GM04504 (cell line): ENCODE data around the gene PHB1.
A peak's percentile ranks its signal among the peaks of the same experiment; 100 is the strongest.

Experiments used
- DNase-seq: peaks from one replicate; pipeline ENCODE4 v3.0.0-alpha.2; 2012; ENCODE audit warnings: low read depth

Gene PHB1

GRCh38 chr17:49414622-49415350, at the start of gene PHB1:
TSS of gene PHB1 (minus strand) at chr17:49414882. CDS start at chr17:49413264, 1,618 bp downstream.
- peak; percentile 95 for DNase-seq

DNA sequence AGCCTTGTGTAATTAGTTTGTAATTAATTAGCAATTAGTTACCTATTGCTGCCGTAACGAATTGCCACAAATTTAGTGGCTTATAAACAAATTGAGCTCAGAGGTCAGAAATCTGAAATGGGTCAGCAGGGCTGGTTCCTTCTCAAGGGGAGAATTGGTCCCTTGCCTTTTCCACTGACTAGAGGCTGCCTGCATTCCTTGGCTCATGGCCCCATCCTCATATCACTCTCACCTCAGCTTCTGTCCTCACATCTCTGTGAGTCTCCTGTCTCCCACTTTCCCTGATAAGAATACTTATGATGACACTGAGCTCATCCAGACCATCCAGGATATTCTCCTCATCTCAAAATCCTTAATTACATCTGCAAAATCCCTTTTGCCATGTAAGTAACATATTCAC, 49.4 kb upstream of the PHB1 start:
- DNase-seq: no peak

DNA sequence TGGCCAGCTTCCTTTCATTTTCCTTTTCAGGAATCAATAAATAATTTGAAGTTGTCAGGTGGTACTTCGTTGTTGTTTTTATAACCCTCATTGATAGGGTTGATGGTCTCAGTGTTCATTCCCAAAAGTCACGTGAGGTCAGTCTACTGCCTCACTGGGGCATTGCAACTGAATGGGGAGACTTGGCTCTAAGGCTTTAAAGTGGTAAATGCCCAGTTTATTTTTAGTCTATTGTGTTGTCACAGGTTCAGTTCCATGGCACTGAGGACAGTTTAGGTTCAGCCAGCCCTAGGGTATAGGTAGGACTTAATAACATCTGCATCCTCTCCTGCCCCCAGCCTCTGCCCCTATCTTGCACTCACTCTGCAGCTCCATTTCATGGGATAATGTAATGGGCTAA, 46.9 kb upstream of the PHB1 start:
- DNase-seq: no peak

DNA sequence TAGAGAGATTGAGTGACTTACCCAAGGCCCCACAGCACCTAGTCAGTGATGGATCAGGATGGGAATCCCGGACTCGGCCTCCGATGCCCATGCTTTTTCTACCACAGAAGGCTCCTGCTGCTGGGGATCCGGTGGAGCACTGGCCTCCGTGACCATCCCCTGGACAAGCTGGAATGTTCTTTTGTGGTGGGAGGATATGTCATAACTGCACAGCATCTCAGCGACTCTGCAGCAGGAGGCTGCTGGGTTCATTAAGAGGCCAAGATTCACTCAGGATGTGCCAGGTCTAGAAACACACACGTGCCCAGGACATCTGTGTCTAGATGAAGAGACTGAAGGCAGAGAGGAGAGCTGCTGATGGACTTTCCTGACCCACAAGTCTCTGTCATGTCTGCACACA, 45.7 kb upstream of the PHB1 start:
- DNase-seq: no peak

DNA sequence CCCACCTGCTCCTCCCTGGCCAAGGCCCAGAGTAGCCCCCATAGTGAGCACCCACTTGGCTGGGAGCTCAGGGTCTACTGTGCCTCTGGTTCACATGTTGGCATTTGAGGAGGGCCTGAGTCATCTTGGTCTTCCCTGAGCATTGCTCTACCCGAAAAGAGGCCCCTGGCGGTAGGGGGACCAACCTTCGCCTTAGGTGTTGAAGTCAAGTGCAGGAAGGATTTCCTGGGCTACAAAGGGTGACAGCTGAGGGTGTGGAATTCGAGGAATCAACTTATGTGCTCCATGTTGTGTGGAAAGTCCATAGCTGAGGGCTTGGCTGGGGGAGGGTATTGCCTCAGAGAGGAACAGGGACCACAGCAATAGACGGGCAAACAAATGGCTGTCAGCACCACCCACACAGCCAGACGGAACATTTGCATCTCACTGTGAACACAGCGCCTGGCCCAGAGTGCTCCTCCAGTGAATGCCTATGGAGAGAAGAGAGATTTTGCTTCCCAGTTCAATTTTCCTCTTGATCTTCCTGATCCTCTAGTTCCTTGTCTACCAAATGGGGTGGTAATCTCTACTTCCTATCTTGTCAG, 44.8 kb upstream of the PHB1 start:
- no peak for DNase-seq

GRCh38 chr17:49457564-49458535, 43.2 kb upstream of the PHB1 start:
- DNase-seq: no peak

DNA sequence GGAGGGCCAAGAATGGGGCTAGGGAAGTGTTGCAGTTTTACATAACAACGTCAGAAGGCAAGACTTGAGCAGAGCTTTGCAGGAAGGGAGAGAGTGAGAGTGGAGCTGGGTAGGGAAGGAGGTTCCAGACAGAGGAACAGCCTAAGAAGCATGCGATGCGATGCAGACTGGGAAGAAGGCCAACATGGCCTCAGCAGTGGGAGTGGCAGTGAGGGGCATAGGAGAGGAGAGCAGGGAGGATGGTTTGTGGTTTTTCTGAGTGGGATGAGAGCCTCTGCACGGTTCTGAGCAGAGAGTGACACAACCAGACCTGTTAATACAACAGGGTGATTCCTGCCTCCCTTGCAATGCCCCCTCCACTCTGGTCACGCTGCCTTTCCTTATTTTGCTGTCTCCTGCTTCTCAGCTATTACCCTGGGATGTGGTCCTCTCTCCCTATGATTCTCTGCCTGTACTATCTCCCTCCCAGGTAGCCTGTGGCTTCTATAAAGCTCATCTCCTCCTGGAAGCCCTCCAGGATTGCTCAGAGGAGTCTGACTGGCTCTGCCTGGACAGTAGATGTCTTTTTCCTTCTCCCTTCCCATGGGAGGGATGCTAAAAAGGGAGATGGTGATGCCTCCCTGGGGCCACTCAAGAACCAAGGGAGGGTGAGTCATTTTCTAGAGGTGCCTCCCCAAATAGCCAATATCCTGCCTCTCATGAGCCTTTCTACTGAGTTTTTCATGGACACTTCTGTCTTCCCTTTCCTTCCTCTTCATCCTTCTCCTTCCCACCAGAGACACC, 41.7 kb upstream of the PHB1 start:
- peak; percentile 84 for DNase-seq

DNA sequence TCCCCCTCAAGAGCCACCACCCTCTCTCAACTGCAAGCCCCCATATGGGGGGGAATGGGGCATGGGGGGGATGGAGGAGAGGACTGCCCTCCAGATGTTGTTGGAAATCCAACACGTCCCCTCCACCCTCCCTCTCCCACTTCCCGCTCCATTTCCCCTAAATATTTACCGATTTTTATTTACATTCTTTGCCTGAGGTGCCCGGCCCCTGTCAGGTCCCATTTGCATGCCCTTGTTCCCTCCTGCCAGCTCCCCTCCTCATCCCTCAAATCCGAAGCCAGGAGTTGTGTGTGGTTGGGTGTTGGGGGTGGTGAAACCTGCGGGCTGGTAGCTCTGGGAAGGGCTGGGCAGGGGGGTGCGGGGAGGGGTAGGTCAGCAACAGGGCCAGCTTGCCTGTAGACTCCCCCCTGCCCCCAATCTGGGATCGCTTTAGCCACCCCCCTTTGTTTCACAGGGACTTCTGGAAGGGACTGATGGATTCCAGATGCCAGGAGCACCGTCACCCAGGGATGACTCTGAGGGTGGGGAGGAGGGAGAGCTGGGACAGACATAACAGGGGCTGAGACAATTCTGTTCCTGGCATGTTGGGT, 40.7 kb upstream of the PHB1 start:
- DNase-seq: no peak

DNA sequence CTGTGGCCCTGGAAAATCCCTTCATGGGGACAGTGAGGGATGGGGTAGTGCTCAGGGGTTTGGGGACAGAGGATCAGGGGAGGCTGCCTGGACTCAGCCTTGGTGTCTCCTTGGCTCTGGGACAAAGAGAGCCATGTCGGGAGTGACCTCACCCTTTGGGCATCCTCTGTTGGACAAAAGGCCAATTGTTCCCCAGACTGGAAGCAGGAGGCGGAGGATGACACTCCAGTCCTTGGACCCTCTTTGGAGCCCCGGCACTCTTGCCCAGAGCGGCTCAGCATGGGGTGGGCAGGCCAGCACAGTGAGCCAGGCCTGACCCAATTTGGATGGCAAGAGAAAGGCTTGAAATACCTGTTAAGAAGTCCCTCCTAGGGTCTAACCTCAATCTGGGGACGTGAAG, 39.4 kb upstream of the PHB1 start:
- DNase-seq: no peak

DNA sequence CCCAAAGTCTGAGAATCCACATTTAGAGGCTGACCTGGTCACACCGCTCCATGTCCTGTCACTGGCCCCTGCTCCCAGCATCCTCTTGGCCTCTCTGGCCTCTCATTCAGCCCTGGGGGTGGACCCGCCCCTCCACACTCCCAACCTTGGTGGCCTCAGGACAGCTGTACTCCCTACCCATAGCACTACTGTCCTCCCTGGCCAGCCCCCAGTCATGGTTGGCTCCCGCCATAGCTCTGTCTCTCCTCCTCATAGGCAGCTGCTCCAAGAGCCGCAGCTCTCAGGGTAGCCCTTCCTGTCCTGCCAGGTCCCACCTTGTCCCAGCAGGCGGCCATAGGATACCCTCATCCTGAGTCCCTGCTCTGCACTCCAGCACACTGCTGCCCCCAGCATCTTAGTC, 38.0 kb upstream of the PHB1 start:
- no peak for DNase-seq

DNA sequence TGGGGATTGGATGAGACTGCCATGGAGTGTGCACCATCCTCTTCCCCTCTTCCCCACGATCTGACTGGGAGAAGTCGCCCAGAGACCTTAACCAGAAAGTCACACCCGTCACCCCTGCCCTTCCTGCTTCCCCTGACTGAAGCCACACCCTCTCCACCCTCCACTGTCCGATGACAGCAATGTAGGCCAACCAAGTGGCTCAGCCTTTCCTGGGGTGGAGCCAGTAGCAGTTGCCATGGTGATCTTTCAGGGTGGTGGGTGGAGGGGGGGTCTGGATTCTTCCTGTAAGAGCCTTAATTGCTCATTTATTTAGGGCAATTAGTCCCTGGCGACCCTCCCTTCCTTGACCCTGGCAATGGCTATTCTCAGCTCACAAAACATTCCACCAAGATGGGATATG, 37.5 kb upstream of the PHB1 start:
- DNase-seq: no peak

- no peak for DNase-seq
Observed at GRCh38 chr17:49450735-49451134, 36.1 kb upstream of the PHB1 start.

GRCh38 chr17:49450181-49450580, 35.5 kb upstream of the PHB1 start:
- no peak for DNase-seq

DNA sequence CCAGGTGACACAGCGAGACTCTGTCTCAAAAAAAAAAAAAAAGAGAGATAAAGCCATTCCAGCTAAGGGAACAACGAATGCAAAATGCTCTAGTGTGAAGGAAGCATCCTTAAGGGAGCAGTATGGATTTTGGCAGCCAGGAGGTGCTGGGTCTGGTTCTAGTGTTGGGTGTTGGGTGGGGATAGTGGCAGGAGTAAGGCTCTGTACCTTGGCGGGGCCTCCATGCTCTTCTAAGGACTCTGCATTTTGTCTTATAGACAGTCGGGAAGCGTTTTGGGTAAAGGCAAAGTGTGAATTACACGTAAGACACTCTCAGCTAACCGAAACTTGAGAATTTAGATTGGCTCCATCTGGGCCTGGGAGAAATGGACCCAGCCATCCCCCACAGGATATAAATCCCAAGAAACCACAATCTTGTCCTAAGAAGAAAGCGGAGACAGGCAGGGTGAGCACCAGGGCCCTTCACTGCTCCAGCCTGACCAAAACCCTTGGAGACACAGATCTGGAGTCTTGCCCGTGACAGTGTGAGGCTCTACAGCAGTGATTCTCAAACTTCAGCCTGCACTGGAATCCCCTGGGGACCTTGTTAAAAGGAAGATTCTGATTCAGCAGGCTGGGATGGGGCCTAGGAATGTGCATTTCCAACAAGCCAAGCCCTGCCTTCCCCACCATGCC, 33.1 kb upstream of the PHB1 start:
- DNase-seq: no peak

GRCh38 chr17:49445591-49445990, 30.9 kb upstream of the PHB1 start:
- DNase-seq: no peak

DNA sequence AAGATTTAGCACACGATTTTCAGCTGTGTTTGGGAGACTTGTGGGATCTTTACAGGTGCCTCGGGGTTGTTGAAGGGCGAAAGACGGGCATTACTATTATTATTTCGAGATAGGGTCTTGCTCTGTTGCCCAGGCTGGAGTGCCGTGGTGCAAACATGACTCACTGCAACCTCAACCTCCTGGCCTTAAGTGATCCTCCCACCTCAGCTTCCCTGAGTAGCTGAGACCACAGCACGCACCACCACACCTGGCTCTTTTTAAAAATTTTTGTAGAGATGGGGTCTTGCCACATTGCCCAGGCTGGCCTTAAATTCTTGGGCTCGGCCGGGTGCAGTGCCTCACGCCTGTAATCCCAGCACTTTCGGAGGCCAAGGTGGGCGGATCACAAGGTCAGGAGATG, 29.7 kb upstream of the PHB1 start:
- DNase-seq: no peak

DNA sequence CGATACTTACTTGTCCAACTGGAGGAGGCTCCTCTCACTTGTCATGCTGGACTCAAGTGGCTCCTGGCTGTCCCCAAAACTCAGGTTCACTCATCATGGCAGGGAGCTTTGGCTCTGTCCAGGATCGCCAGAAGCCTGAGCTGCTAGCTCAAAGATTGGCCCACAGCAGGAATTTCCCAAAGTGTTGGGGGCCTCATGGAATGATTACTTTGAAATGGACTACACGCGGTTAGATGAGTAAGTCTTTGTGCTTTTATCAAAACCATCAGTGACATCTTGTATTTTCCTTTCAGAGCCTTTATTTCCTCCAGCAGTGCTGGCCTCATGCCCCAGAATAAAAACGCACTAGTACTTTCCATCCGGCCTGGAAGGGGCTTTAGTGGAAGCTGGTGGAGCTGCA, 29.2 kb upstream of the PHB1 start:
- DNase-seq: no peak

GRCh38 chr17:49442041-49442440, 27.4 kb upstream of the PHB1 start:
- no peak for DNase-seq

GRCh38 chr17:49441578-49441977, 26.9 kb upstream of the PHB1 start:
- no peak for DNase-seq

- DNase-seq: no peak
Observed at GRCh38 chr17:49440581-49440980, 25.9 kb upstream of the PHB1 start.
